H1 (cell line): ENCODE measurements around the gene CASD1. TPM values are rescaled to one million over a fixed set of nuclear protein-coding genes. Genes with fewer than 3 reads are reported as not detected.

Experiments
- CTCF ChIA-PET: fragments of 300-600 bp; sonication (Branson Sonifier 250); formaldehyde crosslinking; loops from one replicate; lab custom pipeline; 2021; ENCODE audit not compliant: partially characterized antibody; lab: Charles Lee
- POLR2A ChIA-PET: fragments of 300-600 bp; sonication (Branson Sonifier 250); formaldehyde crosslinking; loops from one replicate; lab custom pipeline; 2021; ENCODE audit warnings: inconsistent platforms; ENCODE audit not compliant: partially characterized antibody; lab: Charles Lee
- DNase-seq, 2 experiments: peaks; one replicate each; pipeline versions ENCODE4 v3.0.0 to v3.0.0-alpha.2; 2010 to 2022; ENCODE audit warnings: low spot score in 2 of 2, low read depth in 1 of 2, mixed read lengths in 1 of 2
- FAIRE-seq: peaks from 2 replicates; lab custom pipeline; 2011; peaks lifted over from hg19 to GRCh38; lab: Jason Lieb, UNC
- H2AFZ ChIP-seq: 2 replicates; pipeline ENCODE4 v1.8.1; 2012; ENCODE audit warnings: low read length, inconsistent platforms
- H2AK5ac ChIP-seq: 2 replicates; pipeline ENCODE4 v1.6.1; 2013; ENCODE audit warnings: low read depth, low read length
- H2BK120ac ChIP-seq: replicated peaks from 2 replicates; pipeline ENCODE3; 2013; ENCODE audit warnings: low read depth, low read length, inconsistent platforms
- H2BK12ac ChIP-seq: 2 replicates; pipeline ENCODE4 v1.6.1; 2013; ENCODE audit warnings: low read depth, low read length
- H2BK15ac ChIP-seq: 2 replicates; pipeline ENCODE4 v1.6.1; 2013; ENCODE audit warnings: low read length
- H2BK20ac ChIP-seq: 2 replicates; pipeline ENCODE4 v1.6.1; 2013; ENCODE audit warnings: low read length
- H2BK5ac ChIP-seq: 2 replicates; pipeline ENCODE4 v1.6.1; 2013; ENCODE audit warnings: low read depth, low read length
- H3K14ac ChIP-seq: 2 replicates; pipeline ENCODE4 v1.6.1; 2013; ENCODE audit warnings: inconsistent platforms; ENCODE audit not compliant: insufficient read length
- H3K18ac ChIP-seq: 2 replicates; pipeline ENCODE4 v1.6.1; 2013; ENCODE audit warnings: low read length; ENCODE audit errors: extremely low read depth
- H3K23ac ChIP-seq: 2 replicates; pipeline ENCODE4 v1.6.1; 2013; ENCODE audit warnings: inconsistent platforms; ENCODE audit not compliant: insufficient read length
- H3K23me2 ChIP-seq: 2 replicates; pipeline ENCODE4 v1.6.1; 2013; ENCODE audit warnings: low read depth, low read length
- H3K27ac ChIP-seq: 2 replicates; pipeline ENCODE4 v1.6.1; 2011; ENCODE audit warnings: low read depth, low read length, inconsistent platforms
- H3K27me3 ChIP-seq, 4 experiments: replicated peaks in 1 of 4; 1 replicate in 1 of 4; 2 replicates in 3 of 4; pipeline versions ENCODE4 v1.6.1 to v1.8.1; 2011 to 2013; ENCODE audit warnings: low read length in 3 of 4, mild to moderate bottlenecking in 3 of 4, inconsistent platforms in 2 of 4, mixed read lengths in 2 of 4, moderate library complexity in 1 of 4; ENCODE audit not compliant: control insufficient read depth in 3 of 4, insufficient read depth in 3 of 4; ENCODE audit errors: extremely low read depth in 1 of 4
- H3K36me3 ChIP-seq, 4 experiments: 2 replicates each; pipeline versions ENCODE4 v1.6.1 to v1.8.1; 2011 to 2013; ENCODE audit warnings: mild to moderate bottlenecking in 4 of 4, low read length in 3 of 4, moderate library complexity in 2 of 4, control low read depth in 1 of 4, inconsistent platforms in 1 of 4; ENCODE audit not compliant: insufficient read depth in 4 of 4, control insufficient read depth in 2 of 4
- H3K4ac ChIP-seq: replicated peaks from 2 replicates; pipeline ENCODE3; 2013; ENCODE audit warnings: low read length, low read depth, mixed read lengths, inconsistent platforms; ENCODE audit not compliant: insufficient read length
- H3K4me1 ChIP-seq, 4 experiments: replicated peaks in 1 of 4; 1 replicate in 1 of 4; 2 replicates in 3 of 4; pipeline versions ENCODE4 v1.6.1 to v1.8.1; 2011 to 2013; ENCODE audit warnings: low read length in 3 of 4, inconsistent platforms in 2 of 4, mixed read lengths in 1 of 4; ENCODE audit not compliant: insufficient read depth in 4 of 4, control insufficient read depth in 3 of 4
- H3K4me2 ChIP-seq, 2 experiments: 2 replicates each; pipeline versions ENCODE4 v1.6.1 to v1.8.1; 2011 to 2013; ENCODE audit warnings: low read depth in 2 of 2, low read length in 2 of 2, control low read depth in 1 of 2, inconsistent platforms in 1 of 2, mild to moderate bottlenecking in 1 of 2; ENCODE audit not compliant: insufficient read depth in 1 of 2
- H3K4me3 ChIP-seq, 4 experiments: fragments of 200-600, 300-600 bp in 1 of 4; sonication (generic), shearing (Covaris generic), sonication (Bioruptor Twin) in 1 of 4; 2 replicates each; pipeline versions ENCODE4 v1.5.1 to v1.8.1; 2011 to 2016; ENCODE audit warnings: low read length in 4 of 4, low read depth in 3 of 4, control low read depth in 2 of 4, inconsistent platforms in 2 of 4, mild to moderate bottlenecking in 2 of 4, mixed read lengths in 1 of 4, moderate library complexity in 1 of 4; ENCODE audit not compliant: insufficient read depth in 2 of 4; ENCODE audit errors: extremely low read depth in 1 of 4
- H3K56ac ChIP-seq: replicated peaks from 2 replicates; pipeline ENCODE3; 2013; ENCODE audit warnings: low read depth, mild to moderate bottlenecking, mixed read lengths, low read length, inconsistent platforms; ENCODE audit not compliant: insufficient read length
- H3K79me1 ChIP-seq: 2 replicates; pipeline ENCODE4 v1.6.1; 2013; ENCODE audit warnings: low read depth, low read length, control low read depth
- H3K79me2 ChIP-seq, 2 experiments: 2 replicates each; pipeline versions ENCODE4 v1.6.1 to v1.8.1; 2012 to 2013; ENCODE audit warnings: low read length in 2 of 2, mild to moderate bottlenecking in 2 of 2, inconsistent platforms in 1 of 2; ENCODE audit not compliant: insufficient read depth in 2 of 2, control insufficient read depth in 1 of 2
- H3K9ac ChIP-seq, 4 experiments: replicated peaks in 1 of 4; 1 replicate in 1 of 4; 2 replicates in 3 of 4; pipeline versions ENCODE4 v1.6.1 to v1.8.1; 2011 to 2013; ENCODE audit warnings: low read depth in 3 of 4, low read length in 3 of 4, control low read depth in 2 of 4, mild to moderate bottlenecking in 2 of 4, moderate library complexity in 2 of 4, inconsistent platforms in 1 of 4; ENCODE audit errors: extremely low read depth in 1 of 4
- H3K9me3 ChIP-seq, 2 experiments: 2 replicates each; pipeline versions ENCODE4 v1.6.1 to v1.8.1; 2012 to 2013; ENCODE audit warnings: mild to moderate bottlenecking in 2 of 2, moderate library complexity in 2 of 2, control low read depth in 1 of 2, inconsistent platforms in 1 of 2, low read depth in 1 of 2, low read length in 1 of 2, mixed read lengths in 1 of 2; ENCODE audit not compliant: insufficient read depth in 2 of 2
- H4K20me1 ChIP-seq, 2 experiments: replicated peaks in 1 of 2; 2 replicates each; pipeline versions ENCODE3 to v1.8.1; 2011 to 2013; ENCODE audit warnings: inconsistent platforms in 2 of 2, low read length in 2 of 2, mild to moderate bottlenecking in 1 of 2; ENCODE audit not compliant: insufficient read depth in 2 of 2, control insufficient read depth in 1 of 2
- H4K5ac ChIP-seq: 2 replicates; pipeline ENCODE4 v1.6.1; 2013; ENCODE audit warnings: low read length, low read depth, mixed read lengths, inconsistent platforms; ENCODE audit not compliant: insufficient read length
- H4K8ac ChIP-seq: 2 replicates; pipeline ENCODE4 v1.8.0; 2013; ENCODE audit warnings: mild to moderate bottlenecking, moderate library complexity, low read length, inconsistent platforms; ENCODE audit not compliant: insufficient read depth; ENCODE audit errors: extremely low read depth
- H4K91ac ChIP-seq: replicated peaks from 2 replicates; pipeline ENCODE3; 2013; ENCODE audit warnings: low read length, mixed read lengths, inconsistent platforms; ENCODE audit not compliant: insufficient read length
- CHD7 ChIP-seq: fragments of 300-600 bp; sonication (generic); IDR thresholded peaks from 2 replicates; pipeline ENCODE4 v1.7.1; 2012; ENCODE audit warnings: low read length, moderate library complexity, mild to moderate bottlenecking, inconsistent platforms; ENCODE audit not compliant: insufficient replicate concordance
- NRF1 ChIP-seq: IDR thresholded peaks from 2 replicates; pipeline ENCODE4 v1.6.1; 2011; ENCODE audit warnings: mild to moderate bottlenecking, low read depth, low read length, improper control_type of control experiment
- polyA plus RNA-seq, 7 experiments: library from polyadenylated mRNA; depleted of rRNA in 3 of 7; stranded (reverse) in 5 of 7; unstranded in 2 of 7; fragments of >200 nt in 5 of 7; fragments of 200-250 nt in 2 of 7; gene quantifications; 1 replicate in 5 of 7; 2 replicates in 1 of 7; 4 replicates in 1 of 7; pipeline versions ENCODE4 v1.2.1 to v1.2.3, GENCODE V29; 2011 to 2013; ENCODE audit warnings: missing spikeins in 2 of 7, mixed read lengths in 2 of 7
- total RNA-seq: library from RNA; stranded (reverse); fragmentation: NEBNext Ultra II Directional; extraction: Animal tissue kit (Norgen Biotek cat#: 25700); gene quantifications from 2 replicates; pipeline ENCODE4 v1.2.1, GENCODE V29; 2021

The CASD1 gene
- total and polyA plus RNA-seq, 2 of the 8 experiments (the other 6 are each of a cell fraction or from before 2014, with no cell fraction given), result 14.2 to 18.8 TPM

- Histone ChIP-seq H4K8ac (no peak overlapping the region), H3K9ac (no peak overlapping the region), H2BK5ac (no peak overlapping the region), H3K9me3 (peaks cover 6% of the 10 kb centered on the region in 2 experiments; a peak in 1 of 4 replicates), H3K79me1 (no peaks in the 10 kb centered on the region), H4K5ac (no peak overlapping the region), H2BK12ac (no peak overlapping the region), H3K56ac (no peak overlapping the region), H3K27me3 (no peaks in the 10 kb centered on the region), H3K23ac (no peak overlapping the region), H3K23me2 (no peaks in the 10 kb centered on the region), H3K18ac (no peak overlapping the region), H4K20me1 (no peaks in the 10 kb centered on the region), H2BK20ac (no peak overlapping the region), H3K4ac (no peak overlapping the region), H2BK15ac (no peak overlapping the region), H2AFZ (no peak overlapping the region), H3K27ac (no peak overlapping the region), H2AK5ac (no peak overlapping the region), H2BK120ac (no peak overlapping the region), H3K79me2 (no peaks in the 10 kb centered on the region), H3K4me1 (no peaks in the 10 kb centered on the region; a peak in 1 of 7 replicates), H3K36me3 (no peaks in the 10 kb centered on the region), H3K4me3 (no peak overlapping the region), H3K14ac (no peak overlapping the region), H4K91ac (no peak overlapping the region), H3K4me2 (no peak overlapping the region)
- ChIA-PET POLR2A (no interaction called here), CTCF (no interaction called here)
- FAIRE-seq (no peak), DNase-seq (no peak)
- no peak for TF ChIP-seq NRF1
- TF ChIP-seq CHD7, result no peak
Measured at GRCh38 chr7:94578614-94579013, 69.0 kb downstream of the CASD1 start.
